CD4-positive, alpha-beta T cell treated with Interleukin-1 beta for 1 hour (primary cell): ENCODE measurements around the gene ARX.
A peak's percentile ranks its signal among the peaks of the same experiment; 100 is the strongest.

Experiments used
- DNase-seq, 2 donors: peaks; one replicate each; pipeline ENCODE4 v3.0.0-alpha.2; 2020 to 2022

ARX gene

GRCh38 chrX:25015486-25016360, at the start of gene ARX:
Gene ARX, minus strand, starts transcription at chrX:25015965. Its CDS starts 228 bp downstream, at chrX:25015737.
- DNase-seq, result peak; percentile 15 to 25

- DNase-seq, result no peak
Measured at GRCh38 chrX:25059273-25059672, 43.5 kb upstream of the ARX start.

- no peak for DNase-seq
Measured at GRCh38 chrX:25052798-25053534, 37.2 kb upstream of the ARX start.

- DNase-seq, result no peak
Measured at GRCh38 chrX:25049971-25050370, 34.2 kb upstream of the ARX start.

- DNase-seq, result peak in 1 of 2 donors; percentile 18
Measured at GRCh38 chrX:25049357-25049756, 33.6 kb upstream of the ARX start.

GRCh38 chrX:25048178-25048577, 32.4 kb upstream of the ARX start:
- no peak for DNase-seq

GRCh38 chrX:25043192-25043591, 27.4 kb upstream of the ARX start:
- no peak for DNase-seq

GRCh38 chrX:25039036-25039435, 23.3 kb upstream of the ARX start:
- no peak for DNase-seq

GRCh38 chrX:25034889-25035288, 19.1 kb upstream of the ARX start:
- no peak for DNase-seq

GRCh38 chrX:25029288-25029825, 13.6 kb upstream of the ARX start:
- DNase-seq, result no peak

- DNase-seq, result no peak
Measured at GRCh38 chrX:25028726-25029125, 13.0 kb upstream of the ARX start.

- DNase-seq, result no peak
Measured at GRCh38 chrX:25026576-25026975, 10.8 kb upstream of the ARX start.

GRCh38 chrX:25025615-25026014, 9.8 kb upstream of the ARX start:
- no peak for DNase-seq

- no peak for DNase-seq
Measured at GRCh38 chrX:25023908-25024307, 8.1 kb upstream of the ARX start.

- DNase-seq, result no peak
Measured at GRCh38 chrX:25022499-25023325, 6.9 kb upstream of the ARX start.

- DNase-seq, result peak in 1 of 2 donors; percentile 30
Measured at GRCh38 chrX:25020905-25021449, 5.2 kb upstream of the ARX start.

- DNase-seq, result no peak
Measured at GRCh38 chrX:25020391-25020904, 4.7 kb upstream of the ARX start.

GRCh38 chrX:25019707-25020390, 4.1 kb upstream of the ARX start:
- no peak for DNase-seq

- DNase-seq, result no peak
Measured at GRCh38 chrX:25018682-25019081, 2.9 kb upstream of the ARX start.

- no peak for DNase-seq
Measured at GRCh38 chrX:25017667-25018247, 2.0 kb upstream of the ARX start.

- DNase-seq, result no peak
Measured at GRCh38 chrX:25016938-25017598, 1.3 kb upstream of the ARX start.
